K562 treated with DMSO at 1 percent for 4 hours (cell line): Measurements from ENCODE around the gene PIAS1. TPM values are rescaled to one million over a fixed set of nuclear protein-coding genes. Genes with fewer than 3 reads are reported as not detected.

Experiments
- total RNA-seq: library from RNA; unstranded; fragments of 300-600 nt; gene quantifications from 2 replicates; pipeline ENCODE4 v1.2.3, GENCODE V29; 2022; ENCODE audit not compliant: insufficient read depth

Gene PIAS1
- total RNA-seq, result 13.4 and 26.9 TPM in 2 replicates

DNA sequence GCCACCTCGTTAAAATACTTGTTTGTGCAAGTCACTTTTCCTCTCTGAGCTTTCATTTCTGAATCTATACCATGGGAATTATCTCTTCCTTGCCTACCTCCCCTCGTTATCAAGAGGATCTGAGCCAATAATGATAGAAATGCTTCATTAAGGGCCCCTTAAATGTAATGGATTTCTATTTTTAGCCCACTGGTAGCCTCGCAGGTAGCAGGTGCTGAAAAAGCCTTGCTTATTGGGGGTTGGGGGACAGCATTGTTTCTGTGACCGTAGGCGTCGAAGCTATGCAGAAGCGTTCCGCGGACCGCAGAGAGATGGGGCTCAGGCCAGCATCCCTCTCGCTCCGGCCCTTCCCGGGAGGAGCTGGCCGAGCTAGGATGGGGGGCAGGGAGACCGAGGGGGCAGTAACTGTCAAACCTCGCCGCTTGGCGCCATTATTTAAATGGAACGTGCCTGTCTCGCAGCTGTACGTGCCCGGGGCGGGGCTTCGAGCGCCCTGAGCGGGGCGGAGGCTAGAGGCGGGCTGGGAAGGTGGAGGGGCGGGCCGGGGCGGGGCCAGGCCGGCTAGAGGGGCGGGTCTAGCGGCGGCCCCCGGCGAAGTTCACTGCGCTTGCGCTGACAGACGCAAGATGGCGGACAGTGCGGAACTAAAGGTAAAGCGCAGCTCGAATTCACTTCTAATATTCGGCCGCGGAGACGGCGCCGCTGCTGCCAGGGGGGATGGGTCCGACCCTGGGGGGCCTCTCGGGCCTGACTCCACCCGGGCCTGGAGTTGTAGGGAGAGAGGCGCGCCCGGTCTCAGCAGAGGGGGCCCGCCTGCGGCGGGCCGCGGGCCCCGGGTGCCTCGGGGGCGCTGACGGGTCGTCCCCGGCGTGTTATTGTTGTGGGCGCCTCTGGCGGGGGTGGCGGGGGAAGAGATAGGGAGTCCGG lies at the start of gene PIAS1:
Gene PIAS1, plus strand, starts transcription at position 615 of the 927 bp plus-strand sequence. Its CDS starts 12 bp downstream, at position 627.

DNA sequence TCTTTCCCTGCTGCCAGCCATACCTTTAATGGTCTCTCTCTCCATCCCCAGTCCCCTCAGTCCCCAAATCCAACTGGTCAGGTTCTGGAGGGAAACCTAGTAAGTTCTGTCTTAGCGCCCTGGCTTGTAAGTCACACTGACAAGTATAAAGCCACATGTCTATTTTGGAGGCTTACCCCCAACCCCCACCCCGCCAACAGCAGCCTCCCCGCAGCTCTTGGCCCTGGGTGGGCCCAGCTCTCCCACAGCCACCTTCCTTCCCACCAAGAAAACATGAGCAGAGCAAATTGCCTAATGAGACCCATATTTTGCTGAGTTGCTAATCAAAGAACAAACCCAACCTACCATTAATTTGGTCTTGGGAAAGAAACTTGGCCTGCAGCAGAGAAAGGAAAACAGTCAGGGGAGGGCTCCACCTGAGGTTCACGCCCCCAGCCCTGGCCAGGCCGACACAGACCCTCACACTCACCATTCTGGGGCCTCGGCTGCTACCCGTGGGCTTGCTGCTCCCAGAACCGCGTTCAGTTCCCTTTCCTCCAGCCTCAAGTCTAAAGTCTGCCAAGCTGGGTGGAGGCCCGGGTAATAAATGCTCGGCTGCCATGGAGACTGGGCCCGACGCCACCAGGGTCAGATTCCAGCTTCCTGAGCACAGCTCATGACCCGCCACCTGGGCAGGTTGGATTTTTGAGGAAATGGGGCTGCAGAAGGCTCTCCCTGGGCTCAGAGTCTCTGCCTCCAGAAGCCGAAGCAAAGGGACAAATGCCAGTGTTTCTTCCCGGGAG lies 150.9 kb downstream of the PIAS1 start, which contains the start of gene CALML4:
Gene CALML4, minus strand, starts transcription at position 557 of the 782 bp plus-strand sequence. Its CDS starts 85 bp downstream, at position 472.

GRCh38 chr15:68229386-68230156 lies 175.5 kb downstream of the PIAS1 start, which contains the start of gene CLN6:
TSS of gene CLN6 (minus strand) at chr15:68229728. CDS start at chr15:68229584, 144 bp downstream.

Other genes starting within 250 kb of the PIAS1 start
- gene SKOR1, start 228.8 kb upstream of the PIAS1 start, total RNA-seq, result 0.84 and 1.5 TPM in 2 replicates
- not detected in 2 replicates for gene RNU6-1, start 214.3 kb upstream of the PIAS1 start, total RNA-seq
- gene CALML4, start 151.0 kb downstream of the PIAS1 start, total RNA-seq, result 6.6 and 8.9 TPM in 2 replicates
- 25.6 and 29.7 TPM in 2 replicates for gene CLN6, start 175.4 kb downstream of the PIAS1 start, total RNA-seq
- 16.2 and 16.7 TPM in 2 replicates for gene FEM1B, start 223.4 kb downstream of the PIAS1 start, total RNA-seq